ENCODE measurements around the gene GUCY1A1. TPM values are rescaled to one million over a fixed set of nuclear protein-coding genes. Genes with fewer than 3 reads are reported as not detected.

The GUCY1A1 gene
- total RNA-seq, 1 experiment from 2014 or later, result 0.20 TPM

- ATAC-seq (no peak), DNase-seq (ENCODE audit: low spot score) (no peak)
- Mint-ChIP-seq H3K4me1 (no peaks in the 10 kb centered on the region), H3K9me3 (no peaks in the 10 kb centered on the region), H3K27me3 (ENCODE audit: low read depth) (no peaks in the 10 kb centered on the region), H3K4me3 (no peak overlapping the region), H3K27ac (no peak overlapping the region), H3K36me3 (no peaks in the 10 kb centered on the region)
- CTCF ChIA-PET, result no interaction called here
- TF ChIP-seq E2F5 (CRISPR knock-in tag; IDR thresholded peaks at IDR 0.05) (no peak), GRHL2 (CRISPR knock-in tag; IDR thresholded peaks at IDR 0.05; ENCODE audit: insufficient replicate concordance, severe bottlenecking) (no peak), GTF2I (CRISPR knock-in tag; conservative IDR thresholded peaks at IDR 0.05) (no peak), CTCF (IDR thresholded peaks at IDR 0.05) (no peak), ATF2 (CRISPR knock-in tag; IDR thresholded peaks at IDR 0.05; ENCODE audit: borderline replicate concordance, low read depth) (no peak), JAZF1 (CRISPR knock-in tag; IDR thresholded peaks at IDR 0.05) (no peak), SOX15 (CRISPR knock-in tag; IDR thresholded peaks at IDR 0.05) (no peak), ZNF532 (CRISPR knock-in tag; IDR thresholded peaks at IDR 0.05; ENCODE audit: borderline replicate concordance) (no peak), MYBL2 (CRISPR knock-in tag; IDR thresholded peaks at IDR 0.05) (no peak), EMX1 (CRISPR knock-in tag; IDR thresholded peaks at IDR 0.05) (no peak)
- POLR2A ChIA-PET, result no interaction called here
These were observed 22.2 kb downstream of the GUCY1A1 start for GRCh38 chr4:155688860-155689259.

- no peak for ATAC-seq
- DNase-seq (ENCODE audit: low spot score), result no peak
- no peak overlapping the region for H3K27ac Mint-ChIP-seq
- H3K4me3 Mint-ChIP-seq, result no peak overlapping the region
- CTCF ChIA-PET, result no interaction called here
- no peaks in the 10 kb centered on the region for H3K4me1 Mint-ChIP-seq
- POLR2A ChIA-PET, result no interaction called here
- no peaks in the 10 kb centered on the region for H3K9me3 Mint-ChIP-seq
- H3K27me3 Mint-ChIP-seq (ENCODE audit: low read depth), result no peaks in the 10 kb centered on the region
- no peaks in the 10 kb centered on the region for H3K36me3 Mint-ChIP-seq
- TF ChIP-seq ETV6 (CRISPR knock-in tag; IDR thresholded peaks at IDR 0.05) (no peak), NR3C1 (CRISPR knock-in tag; conservative IDR thresholded peaks at IDR 0.05; ENCODE audit: low read depth) (no peak), ZNF121 (CRISPR knock-in tag; IDR thresholded peaks at IDR 0.05) (no peak), PREB (CRISPR knock-in tag; IDR thresholded peaks at IDR 0.05; ENCODE audit: borderline replicate concordance) (no peak), TP53 (CRISPR knock-in tag; IDR thresholded peaks at IDR 0.05) (no peak), JAZF1 (CRISPR knock-in tag; IDR thresholded peaks at IDR 0.05) (no peak), SOX15 (CRISPR knock-in tag; IDR thresholded peaks at IDR 0.05) (no peak), FOXJ3 (CRISPR knock-in tag; IDR thresholded peaks at IDR 0.05; ENCODE audit: borderline replicate concordance) (no peak), PRRX2 (CRISPR knock-in tag; IDR thresholded peaks at IDR 0.05) (no peak), CREB1 (CRISPR knock-in tag; IDR thresholded peaks at IDR 0.05) (no peak), HMGXB4 (CRISPR knock-in tag; IDR thresholded peaks at IDR 0.05) (no peak), SMAD4 (CRISPR knock-in tag; IDR thresholded peaks at IDR 0.05) (no peak), USF1 (CRISPR knock-in tag; IDR thresholded peaks at IDR 0.05) (no peak), GTF2I (CRISPR knock-in tag; conservative IDR thresholded peaks at IDR 0.05) (no peak)
These were observed 23.6 kb downstream of the GUCY1A1 start for GRCh38 chr4:155690044-155690837.

Measured in WTC11 (cell line).